ENCODE data around the gene EYS.

GRCh38 chr6:65253041-65253440 is 454.0 kb downstream of the EYS start:
- no peak for TF ChIP-seq EZH2 (IDR thresholded peaks at IDR 0.05; ENCODE audit: insufficient read depth, poor library complexity, severe bottlenecking)
- no peak for TF ChIP-seq EZH2phosphoT487 (IDR thresholded peaks at IDR 0.05; ENCODE audit: insufficient read depth, low read depth)

All from GM23248 (cell line).